GM18499 (cell line): ENCODE results near the gene ABCD1.
"Not testable (repeated sequence)": the region's sequence is repeated elsewhere in the genome, so short reads cannot be mapped to it uniquely, and the experiment has no call there.

Source experiments
- ATAC-seq: cut with Tn5 transposase; IDR thresholded peaks from one replicate; pipeline ENCODE4 v1.9.1; 2021; ENCODE audit warnings: moderate number of reproducible peaks; ENCODE audit not compliant: insufficient read depth, unreplicated experiment

ABCD1 gene

DNA sequence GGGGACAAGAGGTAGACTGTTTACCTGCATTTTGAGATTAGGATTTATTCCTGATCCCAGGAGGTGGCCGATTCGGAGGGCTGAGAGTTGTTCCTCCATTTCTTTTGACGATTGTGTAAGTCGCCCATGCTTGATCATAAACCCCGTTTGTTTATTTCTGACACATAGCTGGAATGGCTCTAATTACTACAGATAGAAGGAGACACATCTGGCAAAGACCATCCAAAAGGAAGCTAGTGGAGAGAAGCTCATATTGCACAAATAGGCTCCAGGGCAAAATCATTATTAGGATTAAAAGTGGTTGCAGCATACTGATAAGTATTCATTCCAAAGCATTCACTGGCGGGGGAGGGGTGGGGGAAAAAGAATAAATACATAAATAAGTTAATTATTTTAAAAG, 22.3 kb downstream of the ABCD1 start:
- not testable (repeated sequence) for ATAC-seq

GRCh38 chrX:153749017-153749416, 24.4 kb downstream of the ABCD1 start:
- ATAC-seq, result not testable (repeated sequence)

- ATAC-seq, result no peak
Observed at GRCh38 chrX:153750127-153750774, 25.6 kb downstream of the ABCD1 start.

GRCh38 chrX:153755136-153755535, 30.5 kb downstream of the ABCD1 start:
- no peak for ATAC-seq

GRCh38 chrX:153761863-153762262, 37.2 kb downstream of the ABCD1 start:
- no peak for ATAC-seq

- no peak for ATAC-seq
Observed at GRCh38 chrX:153762626-153763173, 38.0 kb downstream of the ABCD1 start.

DNA sequence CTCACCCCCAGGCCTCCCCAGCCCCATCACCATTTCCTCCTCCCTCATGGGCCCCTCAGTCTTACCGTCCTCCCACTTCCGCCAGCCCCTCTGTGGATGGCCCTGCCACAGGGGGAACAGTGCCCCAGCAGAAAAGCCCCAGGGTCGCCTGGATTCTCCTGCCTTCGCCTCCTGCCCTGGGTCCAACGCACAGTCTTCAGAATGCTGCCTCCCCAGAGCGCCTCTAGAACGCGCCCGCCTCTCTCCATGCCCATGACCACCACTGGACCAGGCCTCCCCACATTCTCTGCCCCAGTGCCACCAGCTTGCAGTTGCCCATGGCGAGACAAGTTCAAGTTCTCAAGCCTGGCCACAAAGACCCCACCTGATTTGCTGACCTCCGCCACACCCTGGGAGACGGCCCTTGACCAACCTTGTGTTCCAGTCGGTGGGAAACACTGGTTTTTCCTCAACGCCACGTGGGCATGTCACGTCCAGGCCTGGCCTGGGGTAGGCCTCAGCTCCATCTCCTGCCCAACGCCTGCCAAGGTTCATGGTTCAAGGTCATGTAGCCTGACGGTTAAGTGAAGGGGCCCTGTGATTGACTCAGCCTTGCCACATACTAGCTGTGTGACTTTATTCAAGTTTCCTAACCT, 38.8 kb downstream of the ABCD1 start:
- no peak for ATAC-seq

DNA sequence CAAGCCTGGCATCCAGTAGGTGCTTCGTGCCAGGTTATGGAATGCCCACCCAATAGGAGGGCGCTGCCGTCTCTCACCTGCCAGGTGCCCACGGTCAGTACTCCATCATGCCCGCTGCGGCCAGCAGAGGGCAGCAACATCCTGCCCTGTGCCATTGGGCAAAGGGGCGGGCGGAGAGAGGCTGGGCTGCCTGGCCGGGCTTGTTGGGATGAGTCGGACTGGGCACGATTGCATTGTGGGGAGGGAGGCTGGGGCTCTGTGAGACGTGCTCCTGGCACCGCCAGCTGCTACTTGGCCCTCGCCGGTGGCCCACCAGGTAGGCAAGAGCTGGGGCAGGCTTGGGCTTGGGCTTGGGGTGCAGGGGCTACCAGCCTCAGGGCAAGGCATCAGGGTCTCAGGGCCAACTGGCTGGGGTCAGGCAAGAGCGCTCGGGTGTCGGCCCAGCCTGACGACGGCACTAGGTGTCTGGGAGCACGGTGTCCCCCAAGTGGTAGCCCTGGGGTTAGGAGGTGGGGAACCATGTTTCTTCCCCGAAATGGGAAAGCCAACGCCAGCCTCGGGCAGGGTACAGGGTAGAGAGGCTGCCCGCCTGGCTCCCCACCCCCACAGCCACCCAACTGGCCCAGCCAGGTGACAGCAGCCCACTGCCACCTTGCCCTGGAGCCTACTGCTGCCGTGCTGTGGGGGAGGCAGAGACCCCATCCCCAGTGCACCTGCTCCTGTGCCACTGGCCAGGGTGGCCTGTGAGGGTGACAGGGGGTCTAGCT, 39.5 kb downstream of the ABCD1 start, which contains the start of gene PLXNB3:
TSS of gene PLXNB3 (plus strand) at position 261 of the 767 bp plus-strand sequence. CDS start 1,287 bp downstream, outside the sequence.
- ATAC-seq, result no peak

- ATAC-seq, result no peak
Observed at GRCh38 chrX:153764786-153765137, 40.1 kb downstream of the ABCD1 start.

DNA sequence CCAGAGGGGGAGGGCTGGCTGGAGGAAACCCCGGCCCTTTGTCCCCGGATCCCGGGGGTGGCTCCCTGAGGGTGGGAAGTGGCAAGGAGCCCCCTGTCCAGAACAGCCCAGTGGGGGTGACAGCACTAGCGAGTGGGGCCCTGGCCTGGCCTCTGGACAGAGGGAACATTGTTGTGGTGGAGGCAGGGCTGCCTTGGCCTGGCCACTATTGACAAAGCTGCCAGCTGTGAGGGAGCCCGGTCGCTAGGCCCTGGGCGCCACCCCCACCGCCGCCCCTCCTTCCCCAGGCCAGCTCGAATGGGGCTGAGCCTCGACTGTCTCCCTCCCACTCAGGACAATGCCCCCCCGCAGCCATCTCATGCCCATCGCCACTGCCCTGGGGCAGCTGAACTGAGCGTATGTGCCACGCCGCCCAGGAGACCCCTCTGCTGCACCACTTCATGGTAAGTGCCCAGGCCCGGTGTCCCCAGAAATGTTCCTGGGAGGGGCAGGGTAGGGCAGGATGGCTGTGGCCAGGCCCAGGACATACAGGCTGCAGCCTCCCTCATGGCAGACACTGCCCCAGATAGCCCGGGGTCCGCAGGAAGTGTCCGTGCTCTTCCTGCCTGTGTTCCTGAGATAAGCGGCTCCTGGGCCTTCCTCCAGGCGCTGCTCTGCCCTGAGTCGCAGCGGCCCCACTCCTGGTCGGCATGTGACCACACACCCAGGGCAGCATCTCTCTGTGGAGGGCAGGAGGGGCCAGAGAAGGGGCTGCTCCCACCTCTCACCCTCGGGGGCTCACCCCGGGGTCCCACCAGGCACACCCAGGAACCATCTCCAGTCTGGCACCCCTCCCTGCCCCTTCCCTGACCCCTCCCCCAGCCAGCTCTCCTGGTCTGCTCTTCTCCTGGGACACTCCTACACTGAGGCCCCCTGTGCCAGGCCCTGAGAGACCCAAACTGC, 40.8 kb downstream of the ABCD1 start:
- no peak for ATAC-seq

DNA sequence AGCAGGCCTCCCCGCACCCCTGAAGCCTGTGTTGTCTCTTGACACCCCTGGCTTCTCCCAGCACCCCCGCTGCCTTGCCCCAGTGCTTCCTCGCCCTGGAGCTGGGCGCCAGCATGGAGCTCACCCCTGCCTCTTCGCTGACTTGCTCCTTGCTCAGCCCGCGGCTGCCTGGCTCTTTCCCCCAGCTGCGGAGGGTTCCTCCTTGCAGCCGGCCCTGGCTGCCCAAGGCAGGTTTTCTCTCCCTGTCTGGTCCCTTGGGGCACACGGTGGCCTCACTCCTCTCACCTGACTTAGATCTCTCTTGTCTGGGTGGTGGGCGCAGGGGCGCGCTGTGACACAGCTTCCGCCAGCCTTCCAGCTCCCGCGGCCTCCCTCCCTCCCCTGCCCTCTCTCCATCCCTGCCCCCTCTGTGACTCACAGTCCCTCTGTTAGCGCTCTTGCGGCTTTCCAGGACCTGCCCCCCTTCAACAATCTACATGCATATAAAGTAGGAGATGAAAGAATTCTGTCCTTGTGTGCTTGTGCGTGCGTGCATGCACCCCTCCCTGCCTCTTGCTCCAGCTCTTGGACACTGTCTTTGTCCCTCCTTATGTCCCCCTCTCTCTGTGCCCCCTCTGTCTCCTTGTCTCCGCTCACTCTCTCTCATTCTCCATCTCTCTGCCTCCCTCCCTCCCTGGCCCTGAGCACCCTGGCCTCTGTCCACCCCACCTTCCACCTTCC, 41.6 kb downstream of the ABCD1 start:
- no peak for ATAC-seq

- ATAC-seq, result no peak
Observed at GRCh38 chrX:153766871-153767673, 42.4 kb downstream of the ABCD1 start.

- no peak for ATAC-seq
Observed at GRCh38 chrX:153767674-153768055, 43.0 kb downstream of the ABCD1 start.

GRCh38 chrX:153768311-153769157, 43.9 kb downstream of the ABCD1 start:
- ATAC-seq, result no peak

DNA sequence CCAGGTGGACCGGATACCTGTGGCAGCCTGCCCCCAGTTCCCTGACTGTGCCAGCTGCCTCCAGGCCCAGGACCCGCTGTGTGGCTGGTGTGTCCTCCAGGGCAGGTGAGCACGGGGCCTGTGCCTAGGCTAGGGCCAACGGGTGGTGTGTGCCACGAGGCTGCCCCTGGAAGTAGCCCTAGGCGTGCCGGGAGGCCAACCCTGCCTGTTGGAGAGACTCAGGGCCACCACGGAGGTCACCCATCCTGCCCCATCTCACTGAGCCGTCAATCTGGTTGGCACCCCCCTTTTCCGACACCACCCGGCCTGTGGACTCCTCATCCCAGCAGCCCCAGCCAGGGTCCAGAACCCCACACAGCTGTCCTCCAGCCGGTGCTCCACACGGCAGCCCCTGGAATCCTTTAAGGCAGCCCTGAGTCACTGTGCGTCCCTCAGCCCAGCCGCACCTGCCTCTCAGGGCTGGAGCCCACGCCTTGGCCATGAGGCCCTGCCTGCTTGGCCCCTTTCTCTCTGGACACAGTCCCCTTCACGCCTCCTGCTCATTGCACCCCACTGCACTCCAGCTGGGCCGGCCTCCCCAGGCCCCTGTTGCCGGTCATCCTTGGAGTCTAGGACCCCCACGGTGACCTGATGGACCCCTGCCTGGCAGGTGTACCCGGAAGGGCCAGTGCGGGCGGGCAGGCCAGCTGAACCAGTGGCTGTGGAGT, 44.7 kb downstream of the ABCD1 start:
- ATAC-seq, result no peak

DNA sequence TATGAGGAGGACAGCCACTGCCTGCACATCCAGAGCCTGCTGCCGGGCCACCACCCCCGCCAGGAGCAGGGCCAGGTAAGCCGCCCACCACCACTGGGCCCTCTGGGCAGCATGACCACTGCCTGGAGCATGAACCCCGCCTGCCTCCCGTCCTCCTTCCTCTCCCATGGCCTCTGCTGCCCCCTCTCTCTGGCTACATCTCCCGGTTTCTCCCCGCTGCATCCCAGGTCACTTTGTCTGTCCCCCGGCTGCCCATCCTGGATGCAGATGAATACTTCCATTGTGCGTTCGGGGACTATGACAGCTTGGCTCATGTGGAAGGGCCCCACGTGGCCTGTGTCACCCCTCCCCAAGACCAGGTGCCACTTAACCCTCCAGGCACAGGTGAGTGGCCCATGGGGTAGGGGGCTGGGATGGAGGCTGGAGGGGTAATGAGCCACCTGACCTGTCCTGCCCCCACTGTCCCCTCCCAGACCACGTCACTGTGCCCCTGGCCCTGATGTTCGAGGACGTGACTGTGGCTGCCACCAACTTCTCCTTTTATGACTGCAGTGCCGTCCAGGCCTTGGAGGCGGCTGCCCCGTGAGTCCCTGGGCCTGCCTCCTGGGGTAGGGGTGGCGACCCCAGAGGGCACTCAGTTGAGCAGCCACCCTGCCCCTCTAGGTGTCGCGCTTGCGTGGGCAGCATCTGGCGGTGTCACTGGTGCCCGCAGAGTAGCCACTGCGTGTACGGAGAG, 45.4 kb downstream of the ABCD1 start:
- no peak for ATAC-seq
